ENCODE results near the gene IRS1.

GRCh38 chr2:226799976-226800940 is 638 bp upstream of the IRS1 start:
- no peak for TF ChIP-seq POLR2A (IDR thresholded peaks at IDR 0.05; ENCODE audit: low read depth, low read length)
- TF ChIP-seq CTCF (conservative IDR thresholded peaks at IDR 0.05; ENCODE audit: low read depth, low read length) = no peak
- no peak for TF ChIP-seq MAFK (IDR thresholded peaks at IDR 0.05; ENCODE audit: low read depth, low read length)
- TF ChIP-seq ELK1 (IDR thresholded peaks at IDR 0.05; ENCODE audit: borderline replicate concordance, low read depth, low read length) = no peak
- no peak for TF ChIP-seq RCOR1 (IDR thresholded peaks at IDR 0.05; ENCODE audit: insufficient replicate concordance, low read length)
- no peak for TF ChIP-seq FOS (IDR thresholded peaks at IDR 0.05; ENCODE audit: low read depth, low read length)
- TF ChIP-seq MXI1 (IDR thresholded peaks at IDR 0.05; ENCODE audit: borderline replicate concordance, low read depth, low read length) = no peak
- no peak for TF ChIP-seq RFX5 (IDR thresholded peaks at IDR 0.05; ENCODE audit: low read depth, low read length)

Data from IMR-90 (cell line).